ACHN (cell line): ENCODE data around the gene TSC1.

Experiments
- DNase-seq: peaks from one replicate; pipeline ENCODE4 v3.0.0-alpha.2; 2015
- in situ Hi-C: cut with HindIII; loops from 2 replicates; pipeline ENCODE4 v1.10.0; 2017; ENCODE audit warnings: low sequenced_read_pairs, low pct_ligation_motif_present, low pct_unique_long_range_greater_than_20kb

Gene TSC1

GRCh38 chr9:132878695-132879456, 65.5 kb downstream of the TSC1 start, which contains the start of gene SPACA9:
SPACA9 (plus strand) TSS chr9:132878898; CDS start chr9:132883948, 5,050 bp downstream.
- DNase-seq, result peak; percentile 61
- in situ Hi-C loops, result no loop called here

GRCh38 chr9:132877824-132878694, 66.4 kb downstream of the TSC1 start, which contains the start of gene AK8:
AK8 (minus strand) TSS chr9:132878284; CDS start chr9:132878255, 29 bp downstream.
- DNase-seq, result peak; percentile 75
- in situ Hi-C loops, result no loop called here

GRCh38 chr9:132877458-132877823, 67.0 kb downstream of the TSC1 start:
- in situ Hi-C loops, result no loop called here

GRCh38 chr9:132876849-132877248, 67.6 kb downstream of the TSC1 start:
- in situ Hi-C loops, result no loop called here

More at GRCh38 chr9:132877458-132877823, 67.0 kb downstream of the TSC1 start:
- no peak for DNase-seq

GRCh38 chr9:132875159-132875558, 69.3 kb downstream of the TSC1 start:
- DNase-seq, result no peak
- in situ Hi-C loops, result no loop called here

More at GRCh38 chr9:132876849-132877248, 67.6 kb downstream of the TSC1 start:
- no peak for DNase-seq

- DNase-seq, result no peak
- in situ Hi-C loops, result no loop called here
Measured at GRCh38 chr9:132873403-132873802, 71.0 kb downstream of the TSC1 start.

GRCh38 chr9:132869266-132869665, 75.2 kb downstream of the TSC1 start:
- in situ Hi-C loops, result no loop called here
- no peak for DNase-seq

- in situ Hi-C loops, result no loop called here
- DNase-seq, result no peak
Measured at GRCh38 chr9:132866898-132867297, 77.5 kb downstream of the TSC1 start.

- in situ Hi-C loops, result no loop called here
- DNase-seq, result no peak
Measured at GRCh38 chr9:132864691-132865090, 79.7 kb downstream of the TSC1 start.

GRCh38 chr9:132864277-132864676, 80.1 kb downstream of the TSC1 start:
- DNase-seq, result no peak
- in situ Hi-C loops, result no loop called here

GRCh38 chr9:132863096-132863495, 81.3 kb downstream of the TSC1 start:
- DNase-seq, result no peak
- in situ Hi-C loops, result no loop called here

- in situ Hi-C loops, result no loop called here
- DNase-seq, result no peak
Measured at GRCh38 chr9:132862533-132862932, 81.9 kb downstream of the TSC1 start.

- DNase-seq, result no peak
- in situ Hi-C loops, result no loop called here
Measured at GRCh38 chr9:132861666-132862065, 82.8 kb downstream of the TSC1 start.

- in situ Hi-C loops, result no loop called here
Measured at GRCh38 chr9:132858751-132859150, 85.7 kb downstream of the TSC1 start.

GRCh38 chr9:132857616-132858342, 86.6 kb downstream of the TSC1 start:
- DNase-seq, result no peak
- in situ Hi-C loops, result no loop called here

More at GRCh38 chr9:132858751-132859150, 85.7 kb downstream of the TSC1 start:
- no peak for DNase-seq

- DNase-seq, result no peak
- in situ Hi-C loops, result no loop called here
Measured at GRCh38 chr9:132857031-132857430, 87.4 kb downstream of the TSC1 start.

- in situ Hi-C loops, result no loop called here
- no peak for DNase-seq
Measured at GRCh38 chr9:132855904-132856303, 88.5 kb downstream of the TSC1 start.

- in situ Hi-C loops, result no loop called here
- DNase-seq, result no peak
Measured at GRCh38 chr9:132854832-132855231, 89.6 kb downstream of the TSC1 start.

- DNase-seq, result no peak
- in situ Hi-C loops, result no loop called here
Measured at GRCh38 chr9:132853482-132853881, 90.9 kb downstream of the TSC1 start.
